GF-D8 (cell line): ENCODE measurements around the gene GTF2IRD2.
A peak's percentile ranks its signal among the peaks of the same experiment; 100 is the strongest.
"Not testable (repeated sequence)": the region's sequence is repeated elsewhere in the genome, so short reads cannot be mapped to it uniquely, and the experiment has no call there.

ENCODE experiments used
- DNase-seq: peaks from one replicate; lab custom pipeline; 2025; lab: John Stamatoyannopoulos, UW

GTF2IRD2 gene

GRCh38 chr7:74788369-74789150 lies 62.8 kb downstream of the GTF2IRD2 start:
- DNase-seq: peak; percentile 85

GRCh38 chr7:74783595-74783994 lies 67.8 kb downstream of the GTF2IRD2 start:
- DNase-seq: not testable (repeated sequence)

DNA sequence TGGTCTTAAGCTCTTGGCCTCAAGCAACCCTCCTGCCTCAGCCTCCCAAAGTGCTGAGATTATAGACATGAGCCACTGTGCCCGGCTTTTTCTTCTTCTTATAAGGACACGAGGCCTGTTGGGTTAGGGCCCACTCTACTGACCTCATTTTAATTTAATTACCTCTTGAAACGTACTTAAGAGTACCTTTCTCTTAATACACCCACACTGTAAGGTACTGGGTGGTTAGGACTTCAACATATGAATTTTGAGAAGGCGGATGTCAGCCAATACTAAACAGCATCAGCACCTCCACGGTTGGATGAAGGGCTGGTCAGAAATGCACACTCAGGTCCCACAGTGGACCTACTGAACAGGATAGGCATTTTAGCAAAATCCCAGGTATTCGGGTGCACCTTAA lies 69.7 kb downstream of the GTF2IRD2 start:
- DNase-seq: not testable (repeated sequence)

DNA sequence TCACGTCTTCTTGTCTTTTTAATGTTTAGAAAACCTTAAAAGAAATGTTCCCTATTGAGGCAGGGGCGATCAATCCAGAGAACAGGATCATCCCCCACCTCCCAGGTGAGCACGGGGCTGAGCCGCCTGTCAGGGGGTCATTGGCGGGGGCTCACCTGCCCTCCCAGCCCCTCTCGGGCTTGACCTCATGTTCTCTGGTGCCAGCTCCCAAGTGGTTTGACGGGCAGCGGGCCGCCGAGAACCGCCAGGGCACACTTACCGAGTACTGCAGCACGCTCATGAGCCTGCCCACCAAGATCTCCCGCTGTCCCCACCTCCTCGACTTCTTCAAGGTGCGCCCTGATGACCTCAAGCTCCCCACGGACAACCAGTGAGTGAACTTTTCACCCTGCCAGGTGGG lies 72.4 kb downstream of the GTF2IRD2 start:
- not testable (repeated sequence) for DNase-seq

GRCh38 chr7:74775111-74775510 lies 76.3 kb downstream of the GTF2IRD2 start:
- DNase-seq: not testable (repeated sequence)

GRCh38 chr7:74773760-74774750 lies 77.3 kb downstream of the GTF2IRD2 start, which contains the start of gene NCF1:
TSS of gene NCF1 (plus strand) at chr7:74774011. CDS start at chr7:74774032, 21 bp downstream.
- not testable (repeated sequence) for DNase-seq

GRCh38 chr7:74772093-74772492 lies 79.3 kb downstream of the GTF2IRD2 start:
- not testable (repeated sequence) for DNase-seq

DNA sequence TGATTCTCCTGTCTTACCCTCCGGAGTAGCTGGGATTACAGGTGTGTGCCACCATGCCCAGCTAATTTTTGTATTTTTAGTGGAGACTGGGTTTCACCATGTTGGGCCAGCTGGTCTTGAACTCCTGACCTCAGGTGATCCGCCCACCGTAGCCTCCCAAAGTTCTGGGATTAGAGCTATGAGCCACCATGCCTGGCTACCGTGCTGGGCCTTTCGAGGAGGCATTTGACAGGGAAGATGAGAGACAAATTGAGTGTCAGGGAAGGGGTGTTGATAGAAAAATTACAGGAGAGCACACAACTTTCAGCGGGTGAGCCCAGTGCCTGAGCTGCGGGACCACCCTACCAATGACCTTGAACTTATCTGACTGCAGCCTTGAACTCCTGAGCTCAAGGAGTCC lies 81.3 kb downstream of the GTF2IRD2 start:
- DNase-seq: not testable (repeated sequence)

- not testable (repeated sequence) for DNase-seq
Observed at GRCh38 chr7:74766991-74767390, 84.4 kb downstream of the GTF2IRD2 start.

GRCh38 chr7:74766509-74766908 lies 84.9 kb downstream of the GTF2IRD2 start:
- DNase-seq: not testable (repeated sequence)

GRCh38 chr7:74765205-74765918 lies 86.0 kb downstream of the GTF2IRD2 start:
- not testable (repeated sequence) for DNase-seq

DNA sequence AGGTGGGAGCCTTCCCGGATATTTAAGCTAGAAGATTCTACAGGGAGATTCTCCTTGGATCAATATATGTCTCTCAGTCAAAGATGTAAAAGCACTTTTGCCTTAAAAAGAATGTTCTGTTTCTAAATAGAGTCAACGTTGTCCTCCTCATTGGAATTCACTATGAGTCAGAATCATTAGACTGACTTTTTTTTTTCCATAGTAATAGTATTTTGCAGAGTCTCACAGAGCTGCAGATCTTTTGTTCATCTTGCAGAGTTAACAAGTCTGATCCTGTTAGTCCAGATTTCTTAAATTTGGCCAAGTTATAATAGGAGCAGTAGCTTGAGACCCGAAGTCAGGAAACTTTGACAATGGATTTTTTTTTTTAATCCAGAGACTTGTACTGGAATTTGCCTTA lies 92.4 kb downstream of the GTF2IRD2 start:
- DNase-seq: not testable (repeated sequence)

DNA sequence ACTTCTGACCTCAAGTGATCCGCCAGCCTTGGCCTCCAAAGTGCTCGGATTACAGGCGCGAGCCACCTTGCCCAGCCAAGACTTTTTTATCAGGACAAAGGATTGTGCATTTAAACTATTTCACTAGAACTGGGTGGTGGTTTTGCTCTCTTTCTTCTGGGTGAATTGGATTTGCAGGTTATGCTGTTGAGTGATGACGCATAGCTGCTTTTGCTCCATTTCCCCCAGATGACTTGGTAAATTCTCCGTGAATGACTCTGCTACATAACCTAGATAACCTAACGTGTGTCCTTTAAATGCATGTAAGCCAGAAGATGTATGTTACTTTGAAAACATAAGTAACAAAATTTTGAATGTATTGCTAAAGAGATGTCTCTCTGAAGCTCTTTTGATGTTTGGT lies 93.1 kb downstream of the GTF2IRD2 start:
- DNase-seq: not testable (repeated sequence)

DNA sequence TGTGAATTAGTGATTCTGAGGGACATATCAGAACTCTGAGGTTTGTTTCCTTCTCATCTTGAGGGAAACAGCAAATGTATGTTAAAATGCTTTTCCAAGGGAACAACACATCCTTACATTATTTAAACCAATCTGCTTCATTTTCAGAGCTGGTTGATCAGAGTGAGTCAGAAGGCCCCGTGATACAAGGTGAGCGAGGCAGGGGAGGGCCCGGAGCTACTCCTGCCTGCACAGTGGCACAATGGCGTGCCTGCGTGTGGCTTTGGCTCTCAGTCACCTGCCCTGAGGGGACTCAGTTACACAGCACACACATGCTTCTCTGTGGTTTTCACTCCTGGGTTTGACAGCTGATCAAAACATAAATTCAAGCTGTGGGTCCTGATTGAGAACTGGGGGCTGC lies 94.7 kb downstream of the GTF2IRD2 start:
- DNase-seq: not testable (repeated sequence)

GRCh38 chr7:74753921-74754482 lies 97.4 kb downstream of the GTF2IRD2 start:
- not testable (repeated sequence) for DNase-seq
